HEK293 (cell line): ENCODE results near the gene MED13L.

ENCODE experiments used
- CTCF ChIA-PET: fragments of 350-600 bp; formaldehyde crosslinking; extraction: SDS; loops from one replicate; lab custom pipeline; 2021; ENCODE audit warnings: antibody characterized with exemption; lab: Yijun Ruan, JAX
- POLR2A ChIA-PET: fragments of 300-600 bp; formaldehyde crosslinking; extraction: SDS; loops from one replicate; lab custom pipeline; 2020; ENCODE audit warnings: antibody characterized with exemption, inconsistent platforms; lab: Yijun Ruan, JAX
- H3K27ac ChIP-seq: fragments of 200-500 bp; sonication (Bioruptor generic); 2 replicates; pipeline ENCODE4 v1.5.1; 2014; ENCODE audit warnings: low read depth, low read length, control low read depth, inconsistent platforms; ENCODE audit errors: extremely low read depth
- H3K36me3 ChIP-seq, 2 experiments: fragments of 200-500 bp in 1 of 2; sonication (Bioruptor generic) in 1 of 2; 1 replicate in 1 of 2; 2 replicates in 1 of 2; pipeline ENCODE4 v1.5.1; 2014 to 2017; ENCODE audit warnings: inconsistent platforms in 2 of 2, low read length in 2 of 2; ENCODE audit not compliant: control insufficient read depth in 2 of 2, insufficient read depth in 1 of 2
- H3K4me1 ChIP-seq: fragments of 200-500 bp; sonication (Bioruptor generic); 2 replicates; pipeline ENCODE4 v1.5.1; 2014; ENCODE audit warnings: mild to moderate bottlenecking, low read length, inconsistent platforms; ENCODE audit not compliant: control insufficient read depth, insufficient read depth
- H3K4me3 ChIP-seq: 2 replicates; pipeline ENCODE4 v1.5.1; 2011; ENCODE audit warnings: low read depth, mild to moderate bottlenecking, control low read depth, low read length, moderate library complexity
- H3K9me3 ChIP-seq: fragments of 200-500 bp; sonication (Bioruptor generic); 2 replicates; pipeline ENCODE4 v1.5.1; 2014; ENCODE audit warnings: low read depth, low read length, inconsistent platforms; ENCODE audit not compliant: control insufficient read depth, insufficient read depth
- FEZF1 ChIP-seq: fragments of 450-650 bp; formaldehyde crosslinking; IDR thresholded peaks from 2 replicates; pipeline ENCODE4 v1.5.1; 2016; ENCODE audit warnings: missing biosample characterization, missing genetic modification characterization
- OVOL3 ChIP-seq: fragments of 450-650 bp; formaldehyde crosslinking; IDR thresholded peaks from 2 replicates; pipeline ENCODE4 v1.5.1; 2016; ENCODE audit warnings: missing biosample characterization, missing genetic modification characterization
- RBAK ChIP-seq: fragments of 450-650 bp; formaldehyde crosslinking; IDR thresholded peaks from 2 replicates; pipeline ENCODE4 v1.5.1; 2016; ENCODE audit warnings: missing biosample characterization, missing genetic modification characterization
- SCRT1 ChIP-seq: fragments of 450-650 bp; formaldehyde crosslinking; IDR thresholded peaks from 2 replicates; pipeline ENCODE4 v1.5.1; 2016; ENCODE audit warnings: missing biosample characterization, missing genetic modification characterization, borderline replicate concordance
- SCRT2 ChIP-seq: fragments of 450-650 bp; formaldehyde crosslinking; IDR thresholded peaks from 2 replicates; pipeline ENCODE4 v1.5.1; 2016; ENCODE audit warnings: missing biosample characterization, missing genetic modification characterization
- ZEB2 ChIP-seq: fragments of 450-650 bp; formaldehyde crosslinking; IDR thresholded peaks from 2 replicates; pipeline ENCODE4 v1.5.1; 2016; ENCODE audit warnings: missing biosample characterization, missing genetic modification characterization
- ZNF138 ChIP-seq: fragments of 450-650 bp; formaldehyde crosslinking; IDR thresholded peaks from 2 replicates; pipeline ENCODE4 v1.5.1; 2016; ENCODE audit warnings: missing biosample characterization, missing genetic modification characterization, borderline replicate concordance
- ZNF174 ChIP-seq: fragments of 450-650 bp; formaldehyde crosslinking; IDR thresholded peaks from 2 replicates; pipeline ENCODE4 v1.5.0; 2017; ENCODE audit warnings: missing biosample characterization, mild to moderate bottlenecking, missing genetic modification characterization
- ZNF18 ChIP-seq: fragments of 450-650 bp; formaldehyde crosslinking; IDR thresholded peaks from 2 replicates; pipeline ENCODE4 v1.5.1; 2016; ENCODE audit warnings: missing biosample characterization, missing genetic modification characterization
- ZNF292 ChIP-seq: fragments of 450-650 bp; formaldehyde crosslinking; IDR thresholded peaks from 2 replicates; pipeline ENCODE4 v1.5.1; 2016; ENCODE audit warnings: low read depth, missing biosample characterization, missing genetic modification characterization, borderline replicate concordance
- ZNF350 ChIP-seq: fragments of 450-650 bp; formaldehyde crosslinking; IDR thresholded peaks from 2 replicates; pipeline ENCODE4 v1.5.0; 2017; ENCODE audit warnings: missing biosample characterization, mild to moderate bottlenecking, missing genetic modification characterization
- ZNF426 ChIP-seq: fragments of 450-650 bp; formaldehyde crosslinking; IDR thresholded peaks from 2 replicates; pipeline ENCODE4 v1.5.1; 2017; ENCODE audit warnings: missing biosample characterization, missing genetic modification characterization, mild to moderate bottlenecking, inconsistent platforms, moderate library complexity
- ZNF529 ChIP-seq: fragments of 450-650 bp; formaldehyde crosslinking; IDR thresholded peaks from 2 replicates; pipeline ENCODE4 v1.5.1; 2017; ENCODE audit warnings: missing genetic modification characterization, missing biosample characterization; ENCODE audit not compliant: insufficient replicate concordance
- ZNF610 ChIP-seq: fragments of 450-650 bp; formaldehyde crosslinking; IDR thresholded peaks from 2 replicates; pipeline ENCODE4 v1.5.1; 2016; ENCODE audit warnings: missing biosample characterization, missing genetic modification characterization, borderline replicate concordance
- ZNF692 ChIP-seq: fragments of 450-650 bp; formaldehyde crosslinking; IDR thresholded peaks from 2 replicates; pipeline ENCODE4 v1.5.1; 2016; ENCODE audit warnings: missing biosample characterization, missing genetic modification characterization
- ZNF701 ChIP-seq: fragments of 450-650 bp; formaldehyde crosslinking; IDR thresholded peaks from 2 replicates; pipeline ENCODE4 v1.5.1; 2016; ENCODE audit warnings: missing biosample characterization, missing genetic modification characterization
- ZNF747 ChIP-seq: fragments of 450-650 bp; formaldehyde crosslinking; IDR thresholded peaks from 2 replicates; pipeline ENCODE4 v1.5.1; 2016; ENCODE audit warnings: missing biosample characterization, missing genetic modification characterization
- ZNF837 ChIP-seq: fragments of 450-650 bp; formaldehyde crosslinking; IDR thresholded peaks from 2 replicates; pipeline ENCODE4 v1.5.1; 2016; ENCODE audit warnings: missing biosample characterization, missing genetic modification characterization
- ZSCAN5A ChIP-seq: fragments of 450-650 bp; formaldehyde crosslinking; IDR thresholded peaks from 2 replicates; pipeline ENCODE4 v1.5.1; 2016; ENCODE audit warnings: missing biosample characterization, missing genetic modification characterization
- TF ChIP-seq, protein P1 (sequence below): sonication (generic); formaldehyde crosslinking; IDR thresholded peaks from 2 replicates; pipeline ENCODE4 v1.8.1; 2022; ENCODE audit warnings: mild to moderate bottlenecking, moderate library complexity, missing genetic modification reagents
- TF ChIP-seq, protein P2 (sequence below): fragments of 450-650 bp; formaldehyde crosslinking; IDR thresholded peaks from 2 replicates; pipeline ENCODE4 v1.5.1; 2016; ENCODE audit warnings: missing biosample characterization, missing genetic modification characterization
- TF ChIP-seq, protein P3 (sequence below): fragments of 450-650 bp; formaldehyde crosslinking; IDR thresholded peaks from 2 replicates; pipeline ENCODE4 v1.5.1; 2016; ENCODE audit warnings: missing biosample characterization, missing genetic modification characterization

The MED13L gene

GRCh38 chr12:116011217-116011616 lies 266.3 kb downstream of the MED13L start:
- TF ChIP-seq ZNF747 (tag by site-specific recombination) = no peak
- TF ChIP-seq ZNF692 (tag by site-specific recombination) = no peak
- no peak for TF ChIP-seq ZNF174
- TF ChIP-seq, protein P1, sequence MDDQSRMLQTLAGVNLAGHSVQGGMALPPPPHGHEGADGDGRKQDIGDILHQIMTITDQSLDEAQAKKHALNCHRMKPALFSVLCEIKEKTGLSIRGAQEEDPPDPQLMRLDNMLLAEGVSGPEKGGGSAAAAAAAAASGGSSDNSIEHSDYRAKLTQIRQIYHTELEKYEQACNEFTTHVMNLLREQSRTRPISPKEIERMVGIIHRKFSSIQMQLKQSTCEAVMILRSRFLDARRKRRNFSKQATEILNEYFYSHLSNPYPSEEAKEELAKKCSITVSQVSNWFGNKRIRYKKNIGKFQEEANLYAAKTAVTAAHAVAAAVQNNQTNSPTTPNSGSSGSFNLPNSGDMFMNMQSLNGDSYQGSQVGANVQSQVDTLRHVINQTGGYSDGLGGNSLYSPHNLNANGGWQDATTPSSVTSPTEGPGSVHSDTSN (CRISPR knock-in tag) = no peak
- TF ChIP-seq ZNF426 = no peak
- no peak for TF ChIP-seq ZSCAN5A
- no peak for TF ChIP-seq SCRT2 (tag by site-specific recombination)
- peaks cover 0 to 80% of the 10 kb centered on the region in 2 experiments for H3K36me3 ChIP-seq
- ChIA-PET POLR2A (no interaction called here), CTCF (interaction anchor here (0.6 kb wide), 1 partner anchor 1307 kb away, joined by 3 read pairs; no protein-coding TSS in a partner anchor)
- no peak overlapping the region for H3K27ac ChIP-seq
- H3K4me3 ChIP-seq = no peak overlapping the region
- H3K9me3 ChIP-seq = no peaks in the 10 kb centered on the region
- H3K4me1 ChIP-seq = no peaks in the 10 kb centered on the region

- H3K4me3 ChIP-seq = no peak overlapping the region
- TF ChIP-seq ZNF138 (tag by site-specific recombination) = no peak
- TF ChIP-seq ZNF529 (tag by site-specific recombination) = no peak
- no peak for TF ChIP-seq ZNF350 (tag by site-specific recombination)
- TF ChIP-seq ZNF292 (tag by site-specific recombination) = no peak
- no peak for TF ChIP-seq ZNF701
- TF ChIP-seq FEZF1 (tag by site-specific recombination) = no peak
- TF ChIP-seq, protein P2, sequence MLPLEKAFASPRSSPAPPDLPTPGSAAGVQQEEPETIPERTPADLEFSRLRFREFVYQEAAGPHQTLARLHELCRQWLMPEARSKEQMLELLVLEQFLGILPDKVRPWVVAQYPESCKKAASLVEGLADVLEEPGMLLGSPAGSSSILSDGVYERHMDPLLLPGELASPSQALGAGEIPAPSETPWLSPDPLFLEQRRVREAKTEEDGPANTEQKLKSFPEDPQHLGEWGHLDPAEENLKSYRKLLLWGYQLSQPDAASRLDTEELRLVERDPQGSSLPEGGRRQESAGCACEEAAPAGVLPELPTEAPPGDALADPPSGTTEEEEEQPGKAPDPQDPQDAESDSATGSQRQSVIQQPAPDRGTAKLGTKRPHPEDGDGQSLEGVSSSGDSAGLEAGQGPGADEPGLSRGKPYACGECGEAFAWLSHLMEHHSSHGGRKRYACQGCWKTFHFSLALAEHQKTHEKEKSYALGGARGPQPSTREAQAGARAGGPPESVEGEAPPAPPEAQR (tag by site-specific recombination) = no peak
- no peak for TF ChIP-seq OVOL3 (tag by site-specific recombination)
- no peak for TF ChIP-seq RBAK (tag by site-specific recombination)
- TF ChIP-seq, protein P3, sequence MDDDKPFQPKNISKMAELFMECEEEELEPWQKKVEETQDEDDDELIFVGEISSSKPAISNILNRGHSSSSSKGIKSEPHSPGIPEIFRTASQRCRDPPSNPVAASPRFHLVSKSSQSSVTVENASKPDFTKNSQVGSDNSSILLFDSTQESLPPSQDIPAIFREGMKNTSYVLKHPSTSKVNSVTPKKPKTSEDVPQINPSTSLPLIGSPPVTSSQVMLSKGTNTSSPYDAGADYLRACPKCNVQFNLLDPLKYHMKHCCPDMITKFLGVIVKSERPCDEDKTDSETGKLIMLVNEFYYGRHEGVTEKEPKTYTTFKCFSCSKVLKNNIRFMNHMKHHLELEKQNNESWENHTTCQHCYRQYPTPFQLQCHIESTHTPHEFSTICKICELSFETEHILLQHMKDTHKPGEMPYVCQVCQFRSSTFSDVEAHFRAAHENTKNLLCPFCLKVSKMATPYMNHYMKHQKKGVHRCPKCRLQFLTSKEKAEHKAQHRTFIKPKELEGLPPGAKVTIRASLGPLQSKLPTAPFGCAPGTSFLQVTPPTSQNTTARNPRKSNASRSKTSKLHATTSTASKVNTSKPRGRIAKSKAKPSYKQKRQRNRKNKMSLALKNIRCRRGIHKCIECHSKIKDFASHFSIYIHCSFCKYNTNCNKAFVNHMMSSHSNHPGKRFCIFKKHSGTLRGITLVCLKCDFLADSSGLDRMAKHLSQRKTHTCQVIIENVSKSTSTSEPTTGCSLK (tag by site-specific recombination) = no peak
- TF ChIP-seq ZEB2 = no peak
- TF ChIP-seq ZNF837 (tag by site-specific recombination) = no peak
- no peak for TF ChIP-seq ZNF18
- no peak for TF ChIP-seq SCRT1 (tag by site-specific recombination)
- TF ChIP-seq ZNF610 (tag by site-specific recombination) = no peak
- ChIA-PET POLR2A (no interaction called here), CTCF (interaction anchor here (0.7 to 3.3 kb wide), 3 partner anchors 12 to 1869 kb away, joined by 3 to 10 read pairs (median 3); no protein-coding TSS in a partner anchor)
- no peaks in the 10 kb centered on the region for H3K4me1 ChIP-seq
- H3K36me3 ChIP-seq = peaks cover 3 to 87% of the 10 kb centered on the region in 2 experiments
- H3K9me3 ChIP-seq = no peaks in the 10 kb centered on the region
- no peak overlapping the region for H3K27ac ChIP-seq
Observed at GRCh38 chr12:116010467-116010866, 267.0 kb downstream of the MED13L start.
